ENCODE data around the gene ANKFY1.

- no peak for TF ChIP-seq CTCF (IDR thresholded peaks at IDR 0.05; ENCODE audit: low read length)
- TF ChIP-seq EZH2 (optimal IDR thresholded peaks at IDR 0.05; ENCODE audit: low read depth, low read length) = no peak
- TF ChIP-seq EZH2phosphoT487 (IDR thresholded peaks at IDR 0.05; ENCODE audit: low read length) = no peak
Observed at GRCh38 chr17:4120332-4120731, 143.4 kb downstream of the ANKFY1 start.
